ENCODE results near the gene SECISBP2.

Gene SECISBP2

GRCh38 chr9:89408628-89409101 lies 90.4 kb downstream of the SECISBP2 start:
- no peak for DNase-seq (ENCODE audit: low read depth)

All from EH (cell line).